GM23338 (cell line): ENCODE data around the gene GNB1L.

Source experiments
- EZH2 ChIP-seq: fragments of 200-600 bp; sonication (generic); IDR thresholded peaks from one replicate; pipeline ENCODE4 v1.8.0; 2017; ENCODE audit warnings: antibody characterized with exemption, mild to moderate bottlenecking, low read depth; ENCODE audit not compliant: unreplicated experiment
- NANOG ChIP-seq: IDR thresholded peaks from 2 replicates; pipeline ENCODE4 v1.6.1; 2016; ENCODE audit warnings: antibody characterized with exemption, borderline replicate concordance
- POLR2AphosphoS5 ChIP-seq: IDR thresholded peaks from 2 replicates; pipeline ENCODE4 v1.6.1; 2016; ENCODE audit warnings: antibody characterized with exemption, low read depth
- ZNF114 ChIP-seq: fragments of 250-450 bp; sonication (Bioruptor Pico); IDR thresholded peaks from 2 replicates; pipeline ENCODE4 v1.5.0; 2020; ENCODE audit warnings: mild to moderate bottlenecking, moderate library complexity
- TF ChIP-seq, protein P1 (sequence below), 2 experiments: fragments of 200-600 bp in 1 of 2; sonication (generic) in 1 of 2; conservative IDR thresholded peaks; 2 replicates each; pipeline versions ENCODE4 v1.5.1 to v1.6.1; 2016 to 2017; ENCODE audit warnings: antibody characterized with exemption in 2 of 2, low read depth in 2 of 2, mild to moderate bottlenecking in 2 of 2, moderate library complexity in 1 of 2

DNA sequence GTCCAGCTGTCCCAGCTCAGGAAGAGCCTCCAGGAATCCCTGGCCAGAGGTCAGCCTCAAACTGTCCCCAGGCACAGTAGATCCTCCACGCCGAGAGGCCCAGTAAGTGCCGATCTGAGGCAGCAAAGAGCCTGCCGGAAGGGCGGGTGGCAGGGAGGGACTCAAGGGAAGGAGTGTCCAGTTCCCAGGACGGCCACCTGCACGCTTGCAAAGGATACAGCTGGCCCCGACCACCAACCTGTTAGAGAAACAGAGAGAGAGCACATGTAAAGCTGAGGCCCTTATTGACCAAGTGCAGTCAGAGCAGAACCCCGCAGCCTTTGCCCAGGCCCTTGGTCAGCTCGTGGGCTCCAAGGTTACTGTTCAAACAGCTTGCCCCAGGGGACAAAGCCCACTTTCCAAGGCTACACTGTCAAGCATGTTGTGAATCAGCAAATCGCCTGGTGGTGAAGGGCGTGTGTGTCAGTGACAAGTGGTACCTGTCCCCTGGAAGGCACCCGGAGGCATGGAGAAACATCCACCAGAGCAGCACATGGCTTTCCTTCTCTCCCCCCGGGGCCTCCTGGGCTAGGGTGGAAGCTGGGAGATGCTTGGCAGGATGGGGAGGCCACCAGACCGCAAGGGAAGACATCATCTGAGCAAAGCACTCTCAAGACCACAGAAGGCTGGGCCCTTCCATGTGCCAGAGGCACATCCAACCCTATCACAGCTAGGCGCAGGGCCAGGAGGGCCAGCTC lies 44.3 kb upstream of the GNB1L start:
- TF ChIP-seq, protein P1, sequence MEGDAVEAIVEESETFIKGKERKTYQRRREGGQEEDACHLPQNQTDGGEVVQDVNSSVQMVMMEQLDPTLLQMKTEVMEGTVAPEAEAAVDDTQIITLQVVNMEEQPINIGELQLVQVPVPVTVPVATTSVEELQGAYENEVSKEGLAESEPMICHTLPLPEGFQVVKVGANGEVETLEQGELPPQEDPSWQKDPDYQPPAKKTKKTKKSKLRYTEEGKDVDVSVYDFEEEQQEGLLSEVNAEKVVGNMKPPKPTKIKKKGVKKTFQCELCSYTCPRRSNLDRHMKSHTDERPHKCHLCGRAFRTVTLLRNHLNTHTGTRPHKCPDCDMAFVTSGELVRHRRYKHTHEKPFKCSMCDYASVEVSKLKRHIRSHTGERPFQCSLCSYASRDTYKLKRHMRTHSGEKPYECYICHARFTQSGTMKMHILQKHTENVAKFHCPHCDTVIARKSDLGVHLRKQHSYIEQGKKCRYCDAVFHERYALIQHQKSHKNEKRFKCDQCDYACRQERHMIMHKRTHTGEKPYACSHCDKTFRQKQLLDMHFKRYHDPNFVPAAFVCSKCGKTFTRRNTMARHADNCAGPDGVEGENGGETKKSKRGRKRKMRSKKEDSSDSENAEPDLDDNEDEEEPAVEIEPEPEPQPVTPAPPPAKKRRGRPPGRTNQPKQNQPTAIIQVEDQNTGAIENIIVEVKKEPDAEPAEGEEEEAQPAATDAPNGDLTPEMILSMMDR (conservative IDR thresholded peaks at IDR 0.05; ENCODE audit: low read depth in 2 of 2): no peak
- no peak for TF ChIP-seq POLR2AphosphoS5
- TF ChIP-seq EZH2: no peak
- no peak for TF ChIP-seq NANOG
- TF ChIP-seq ZNF114 (CRISPR knock-in tag): no peak
